ENCODE measurements around the gene SUSD5.

SUSD5 gene

GRCh38 chr3:33181229-33181628 lies 37.4 kb downstream of the SUSD5 start:
- Histone ChIP-seq H3K4me2 (ENCODE audit: low read length) (no peak overlapping the region), H3K27ac (ENCODE audit: low read depth, low read length, poor library complexity, severe bottlenecking) (no peak overlapping the region), H3K79me2 (ENCODE audit: insufficient read depth, low read length) (no peaks in the 10 kb centered on the region), H3K9me3 (ENCODE audit: low read length) (0 out of 2 replicates have a peak, but pooled peaks cover 3% of the 10 kb centered on the region), H3K4me1 (ENCODE audit: insufficient read depth, low read length, severe bottlenecking) (no peaks in the 10 kb centered on the region), H3K9ac (ENCODE audit: low read length) (no peak overlapping the region), H4K20me1 (ENCODE audit: insufficient read depth, low read length) (no peaks in the 10 kb centered on the region), H2AFZ (ENCODE audit: low read length) (no peak overlapping the region), H3K36me3 (ENCODE audit: insufficient read depth, low read length) (no peaks in the 10 kb centered on the region), H3K27me3 (ENCODE audit: insufficient read depth, low read length) (no peaks in the 10 kb centered on the region; the same call in 1 of the 2 replicates), H3K4me3 (ENCODE audit: low read depth, low read length, poor library complexity, severe bottlenecking) (no peak overlapping the region), H3K9me2 (ENCODE audit: low read depth, low read length) (no peaks in the 10 kb centered on the region), H3F3A (ENCODE audit: insufficient read depth, low read length) (no peaks in the 10 kb centered on the region)
- TF ChIP-seq, protein P1, sequence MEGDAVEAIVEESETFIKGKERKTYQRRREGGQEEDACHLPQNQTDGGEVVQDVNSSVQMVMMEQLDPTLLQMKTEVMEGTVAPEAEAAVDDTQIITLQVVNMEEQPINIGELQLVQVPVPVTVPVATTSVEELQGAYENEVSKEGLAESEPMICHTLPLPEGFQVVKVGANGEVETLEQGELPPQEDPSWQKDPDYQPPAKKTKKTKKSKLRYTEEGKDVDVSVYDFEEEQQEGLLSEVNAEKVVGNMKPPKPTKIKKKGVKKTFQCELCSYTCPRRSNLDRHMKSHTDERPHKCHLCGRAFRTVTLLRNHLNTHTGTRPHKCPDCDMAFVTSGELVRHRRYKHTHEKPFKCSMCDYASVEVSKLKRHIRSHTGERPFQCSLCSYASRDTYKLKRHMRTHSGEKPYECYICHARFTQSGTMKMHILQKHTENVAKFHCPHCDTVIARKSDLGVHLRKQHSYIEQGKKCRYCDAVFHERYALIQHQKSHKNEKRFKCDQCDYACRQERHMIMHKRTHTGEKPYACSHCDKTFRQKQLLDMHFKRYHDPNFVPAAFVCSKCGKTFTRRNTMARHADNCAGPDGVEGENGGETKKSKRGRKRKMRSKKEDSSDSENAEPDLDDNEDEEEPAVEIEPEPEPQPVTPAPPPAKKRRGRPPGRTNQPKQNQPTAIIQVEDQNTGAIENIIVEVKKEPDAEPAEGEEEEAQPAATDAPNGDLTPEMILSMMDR (IDR thresholded peaks at IDR 0.05; ENCODE audit: low read length): no peak
- no peak for TF ChIP-seq EZH2 (IDR thresholded peaks at IDR 0.05; ENCODE audit: borderline replicate concordance, low read length)

GRCh38 chr3:33179132-33179531 lies 39.5 kb downstream of the SUSD5 start:
- Histone ChIP-seq H3K36me3 (ENCODE audit: insufficient read depth, low read length) (no peaks in the 10 kb centered on the region), H4K20me1 (ENCODE audit: insufficient read depth, low read length) (no peaks in the 10 kb centered on the region), H3K4me3 (ENCODE audit: low read depth, low read length, poor library complexity, severe bottlenecking) (no peak overlapping the region), H3F3A (ENCODE audit: insufficient read depth, low read length) (no peaks in the 10 kb centered on the region), H3K4me1 (ENCODE audit: insufficient read depth, low read length, severe bottlenecking) (no peaks in the 10 kb centered on the region), H3K9ac (ENCODE audit: low read length) (no peak overlapping the region), H3K27ac (ENCODE audit: low read depth, low read length, poor library complexity, severe bottlenecking) (no peak overlapping the region), H3K79me2 (ENCODE audit: insufficient read depth, low read length) (no peaks in the 10 kb centered on the region), H3K27me3 (ENCODE audit: insufficient read depth, low read length) (no peaks in the 10 kb centered on the region; the same call in 1 of the 2 replicates), H3K9me2 (ENCODE audit: low read depth, low read length) (no peaks in the 10 kb centered on the region), H3K9me3 (ENCODE audit: low read length) (0 out of 2 replicates have a peak, but pooled peaks cover 3% of the 10 kb centered on the region), H3K4me2 (ENCODE audit: low read length) (no peak overlapping the region), H2AFZ (ENCODE audit: low read length) (no peak overlapping the region)
- TF ChIP-seq EZH2 (IDR thresholded peaks at IDR 0.05; ENCODE audit: borderline replicate concordance, low read length): no peak
- TF ChIP-seq, protein P1 (IDR thresholded peaks at IDR 0.05; ENCODE audit: low read length): no peak

- Histone ChIP-seq H3K4me2 (ENCODE audit: low read length) (no peak overlapping the region), H3K27ac (ENCODE audit: low read depth, low read length, poor library complexity, severe bottlenecking) (no peak overlapping the region), H3K9me2 (ENCODE audit: low read depth, low read length) (no peaks in the 10 kb centered on the region), H3F3A (ENCODE audit: insufficient read depth, low read length) (no peaks in the 10 kb centered on the region), H2AFZ (ENCODE audit: low read length) (no peak overlapping the region), H3K36me3 (ENCODE audit: insufficient read depth, low read length) (no peaks in the 10 kb centered on the region), H3K27me3 (ENCODE audit: insufficient read depth, low read length) (no peaks in the 10 kb centered on the region; the same call in 1 of the 2 replicates), H4K20me1 (ENCODE audit: insufficient read depth, low read length) (no peaks in the 10 kb centered on the region), H3K9ac (ENCODE audit: low read length) (no peak overlapping the region), H3K4me3 (ENCODE audit: low read depth, low read length, poor library complexity, severe bottlenecking) (no peak overlapping the region), H3K79me2 (ENCODE audit: insufficient read depth, low read length) (no peaks in the 10 kb centered on the region), H3K4me1 (ENCODE audit: insufficient read depth, low read length, severe bottlenecking) (no peaks in the 10 kb centered on the region), H3K9me3 (ENCODE audit: low read length) (0 out of 2 replicates have a peak, but pooled peaks cover 3% of the 10 kb centered on the region)
- TF ChIP-seq, protein P1 (IDR thresholded peaks at IDR 0.05; ENCODE audit: low read length): no peak
- no peak for TF ChIP-seq EZH2 (IDR thresholded peaks at IDR 0.05; ENCODE audit: borderline replicate concordance, low read length)
These were observed 43.7 kb downstream of the SUSD5 start for GRCh38 chr3:33174711-33175414.
